ENCODE data around the gene CSPG5.
A peak's percentile ranks its signal among the peaks of the same experiment; 100 is the strongest.

Gene CSPG5

DNA sequence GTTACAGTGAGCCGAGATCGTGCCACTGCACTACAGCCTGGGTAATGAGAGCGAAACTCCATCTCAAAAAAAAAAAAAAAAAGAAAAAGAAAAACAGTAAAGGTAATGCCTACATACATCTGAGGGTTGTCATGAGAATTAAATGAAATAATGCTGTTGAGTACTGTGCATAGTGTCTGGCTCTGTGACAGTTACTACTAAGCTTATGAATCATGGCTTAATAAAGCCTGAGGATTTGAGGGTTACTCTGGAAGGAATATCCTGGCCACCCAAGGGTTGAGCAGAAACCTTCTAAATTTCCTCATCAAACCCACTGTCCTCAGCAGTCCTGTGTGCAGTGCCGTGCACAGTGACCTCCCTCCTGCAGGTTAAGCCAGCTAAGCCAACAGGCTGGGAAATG lies 38.4 kb downstream of the CSPG5 start:
- no peak for DNase-seq (ENCODE audit: low read depth in 3 of 3)

DNA sequence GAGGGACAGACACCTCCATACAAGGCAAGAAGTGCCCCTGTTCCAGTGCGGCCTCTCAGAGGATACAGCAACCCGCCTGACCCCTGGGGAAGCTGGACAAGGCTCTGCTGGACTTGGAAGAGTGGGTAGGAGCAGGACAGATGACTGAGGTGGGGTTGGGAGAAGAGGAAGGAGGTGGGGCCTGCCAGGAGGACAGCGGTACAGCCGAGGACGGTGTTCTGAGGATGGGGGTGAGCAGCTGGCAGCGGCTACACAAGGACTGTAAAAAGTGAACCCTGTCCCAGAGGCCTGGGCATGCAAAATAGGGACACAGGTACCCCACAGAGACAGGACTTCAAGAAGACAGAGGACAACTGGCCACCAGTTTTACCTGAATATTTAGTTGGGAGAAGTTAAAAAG lies 41.7 kb downstream of the CSPG5 start:
- DNase-seq (ENCODE audit: low read depth in 3 of 3), result no peak

DNA sequence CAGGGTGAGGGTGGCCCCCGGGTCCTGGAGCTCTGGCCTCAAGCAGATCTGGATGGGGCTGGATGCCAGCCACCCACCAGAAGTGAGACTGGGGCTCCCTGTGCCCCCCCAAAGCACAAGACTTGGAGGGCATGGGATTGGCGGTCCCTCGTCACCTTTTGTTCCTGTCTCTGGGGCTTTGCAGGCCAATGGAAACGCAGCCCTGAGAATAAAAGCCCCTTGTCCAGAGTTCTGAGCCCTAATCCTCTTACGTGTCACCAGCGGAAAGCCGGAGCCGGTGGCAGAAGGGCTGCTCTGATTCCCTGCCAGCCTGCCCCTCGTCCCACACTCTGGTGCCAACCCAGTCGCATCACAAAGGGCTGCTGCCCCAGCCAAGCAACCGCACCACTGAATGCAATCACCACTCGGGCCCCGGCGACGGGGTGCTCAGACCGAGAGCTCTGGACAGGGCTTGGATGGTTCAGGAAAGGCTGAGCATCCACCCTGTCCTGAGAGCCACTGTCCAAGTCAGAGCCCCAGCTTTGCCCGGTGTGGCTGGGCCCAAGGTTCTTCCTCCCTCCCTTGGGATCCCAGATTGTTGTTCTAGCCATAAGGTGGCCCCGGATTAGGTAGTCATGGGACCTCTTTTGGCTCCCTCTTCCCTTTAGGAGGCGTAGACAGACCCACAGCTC lies 42.3 kb downstream of the CSPG5 start:
- DNase-seq (ENCODE audit: low read depth in 3 of 3), result no peak

DNA sequence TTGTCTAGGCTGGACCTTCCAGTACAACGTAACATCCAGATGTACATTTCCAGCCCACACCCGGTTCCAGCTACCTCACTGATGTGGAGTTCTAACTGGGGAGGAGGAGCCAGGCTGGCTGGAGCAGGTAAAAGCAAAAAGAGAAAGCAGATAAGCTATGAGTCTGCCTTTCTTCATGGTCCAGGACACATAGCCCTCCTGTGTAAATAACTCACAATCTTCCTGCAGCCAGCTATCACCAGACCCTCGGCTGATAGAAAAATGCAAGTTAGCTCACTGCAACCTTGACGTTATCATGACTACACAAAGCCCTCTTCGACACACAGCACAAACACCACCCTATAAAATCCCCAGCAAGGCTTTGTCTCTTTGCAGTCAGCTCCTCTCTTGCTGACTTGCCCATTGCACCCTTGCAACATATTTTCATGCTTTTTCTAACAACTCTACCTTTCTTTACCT lies 44.6 kb downstream of the CSPG5 start:
- DNase-seq (ENCODE audit: low read depth in 3 of 3), result no peak

DNA sequence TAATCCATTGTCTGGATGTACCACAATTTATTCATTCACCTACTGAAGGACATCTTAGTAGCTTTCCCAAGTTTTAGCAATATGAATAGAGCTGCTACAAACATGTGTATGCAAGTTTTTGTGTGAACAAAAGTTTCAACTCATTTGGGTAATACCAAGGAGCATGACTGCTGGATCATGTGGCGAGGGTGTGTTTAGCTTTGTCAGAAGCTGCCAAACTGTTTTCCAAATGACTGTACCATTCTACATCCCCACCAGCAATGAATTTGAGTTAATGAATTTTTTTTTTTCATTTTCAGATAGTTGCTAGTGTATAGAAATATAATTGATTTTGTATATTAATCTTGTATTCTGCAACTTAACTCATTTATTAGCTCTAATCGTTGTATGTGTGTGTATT lies 45.2 kb downstream of the CSPG5 start:
- DNase-seq (ENCODE audit: low read depth in 3 of 3), result no peak

DNA sequence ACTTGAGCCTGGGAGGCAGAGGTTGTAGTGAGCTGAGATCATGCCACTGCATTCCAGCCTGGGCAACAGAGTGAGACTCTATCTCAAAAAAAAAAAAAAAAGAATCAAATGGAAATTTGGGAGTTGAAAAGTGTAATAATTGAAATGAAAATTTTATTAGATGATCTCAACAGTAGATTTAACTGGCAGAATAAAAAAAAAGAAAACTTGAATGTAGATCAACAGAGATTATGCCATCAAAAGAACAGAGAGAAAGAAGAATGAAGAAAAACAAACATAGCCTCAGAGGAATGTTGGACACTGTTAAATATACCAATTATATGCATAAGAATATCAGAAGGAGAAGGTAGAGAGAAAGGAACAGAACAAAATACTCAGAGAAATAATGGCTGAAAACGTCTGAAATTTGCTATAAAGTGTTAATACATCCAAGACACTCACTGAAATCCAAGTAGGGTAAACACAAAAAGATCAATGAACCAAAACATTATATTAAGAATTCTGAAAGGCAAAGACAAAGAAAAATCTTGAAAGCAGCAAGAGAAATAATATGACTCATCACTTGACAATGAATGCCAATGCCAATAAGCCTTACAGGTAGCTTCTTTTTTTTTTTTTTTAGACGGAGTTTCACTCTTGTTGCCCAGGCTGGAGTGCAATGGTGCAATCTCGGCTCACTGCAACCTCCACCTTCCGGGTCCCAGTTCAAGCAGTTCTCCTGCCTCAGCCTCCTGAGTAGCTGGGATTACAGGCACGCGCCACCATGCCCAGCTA lies 50.5 kb downstream of the CSPG5 start:
- DNase-seq (ENCODE audit: low read depth in 3 of 3), result no peak

DNA sequence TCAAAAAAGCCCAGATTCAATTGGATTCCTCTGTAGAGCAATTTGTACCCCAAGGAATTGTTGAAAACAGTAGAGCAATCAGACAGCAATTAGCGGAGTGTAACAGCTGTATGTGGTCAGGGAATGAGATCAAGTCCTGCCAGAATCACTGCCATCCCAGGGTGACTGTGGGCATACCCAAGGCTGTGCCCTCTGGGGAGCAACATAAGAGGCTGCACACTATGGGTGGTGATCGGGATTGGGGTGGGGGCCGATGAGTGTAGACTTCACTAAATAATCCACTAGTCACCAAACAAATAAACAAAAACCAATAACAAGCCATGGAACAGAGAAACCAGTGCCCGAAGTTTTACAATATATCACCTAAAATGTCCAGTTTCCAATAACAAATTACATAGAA lies 53.0 kb downstream of the CSPG5 start:
- no peak for DNase-seq (ENCODE audit: low read depth in 3 of 3)

DNA sequence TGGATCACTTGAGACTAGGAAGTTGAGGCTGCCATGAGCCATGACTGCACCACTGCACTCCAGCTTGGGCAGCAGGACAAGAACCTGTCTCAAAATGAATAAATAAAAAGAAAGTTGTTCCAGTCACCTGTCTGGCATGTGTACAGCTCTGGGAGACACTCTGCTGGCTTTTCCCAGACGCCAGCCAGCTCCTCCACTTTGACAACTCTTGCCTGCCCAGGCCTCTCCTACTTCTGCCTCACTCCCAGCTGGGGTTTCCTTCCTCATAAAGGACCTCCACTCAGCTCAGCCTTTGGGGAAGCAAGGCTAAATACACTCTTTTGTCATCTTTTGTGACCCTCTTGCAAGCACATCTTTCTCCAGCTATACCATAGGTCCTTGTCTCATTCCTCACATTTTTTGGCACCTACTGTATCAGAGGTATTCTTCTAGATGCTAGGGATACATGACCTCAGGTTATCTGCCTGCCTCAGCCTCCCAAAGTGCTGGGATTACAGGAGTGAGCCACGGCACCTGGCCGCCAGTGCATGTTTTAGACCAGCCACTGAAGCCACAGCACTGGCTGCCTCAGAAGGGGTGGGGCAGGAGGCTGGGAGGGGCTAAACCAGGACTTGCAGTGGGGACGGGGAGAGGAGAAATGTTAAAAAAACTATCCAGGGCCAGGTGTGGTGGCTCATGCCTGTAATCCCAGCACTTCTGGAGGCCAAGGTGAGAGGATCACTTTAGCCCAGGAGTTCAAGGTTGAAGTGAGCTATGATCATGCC lies 55.2 kb downstream of the CSPG5 start:
- no peak for DNase-seq (ENCODE audit: low read depth in 3 of 3)

DNA sequence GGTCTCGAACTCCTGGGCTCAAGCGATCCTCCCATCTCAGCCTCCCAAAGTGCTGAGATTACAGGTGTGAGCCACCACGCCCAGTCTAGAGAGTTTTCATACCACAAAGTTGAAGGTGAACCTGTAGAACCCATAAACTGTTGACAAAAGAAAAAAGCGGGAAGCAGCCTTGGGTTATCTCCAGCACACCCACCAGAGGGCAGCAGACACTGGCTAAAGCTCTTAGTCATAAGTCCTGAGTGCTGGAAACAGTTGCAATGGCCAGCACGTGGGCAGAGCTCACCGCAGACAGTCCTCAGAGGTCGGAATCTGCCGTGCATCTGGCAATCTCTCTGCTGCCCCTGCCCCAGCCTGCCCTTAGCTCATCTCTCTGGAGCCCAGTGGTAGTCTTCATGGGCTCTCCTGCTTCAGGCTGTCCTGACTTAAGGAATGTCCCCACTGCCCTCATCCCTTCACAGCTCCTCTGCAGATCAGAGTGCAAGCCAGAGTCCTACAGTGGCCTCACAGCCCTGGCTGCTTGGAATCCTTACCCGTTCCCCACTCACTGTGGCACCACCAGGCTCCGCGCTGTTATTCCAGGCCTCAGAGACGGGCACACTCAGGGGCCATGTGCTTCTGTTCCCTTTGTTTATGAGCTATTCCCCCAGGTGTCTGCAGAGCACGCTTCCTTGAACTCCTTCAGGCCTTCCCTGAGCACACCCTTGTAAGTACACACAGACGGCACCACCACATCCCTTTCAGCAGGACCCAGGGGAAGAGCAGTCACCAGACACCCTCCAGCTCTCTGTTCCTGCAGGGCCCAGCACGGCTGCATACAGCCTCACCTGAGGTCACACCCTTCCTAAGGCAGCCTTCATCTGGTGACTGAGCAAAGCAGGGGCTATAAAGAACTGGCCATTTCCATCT lies 56.3 kb downstream of the CSPG5 start:
- DNase-seq (ENCODE audit: low read depth in 3 of 3), result peak; percentile 60 to 72 (median 64)

DNA sequence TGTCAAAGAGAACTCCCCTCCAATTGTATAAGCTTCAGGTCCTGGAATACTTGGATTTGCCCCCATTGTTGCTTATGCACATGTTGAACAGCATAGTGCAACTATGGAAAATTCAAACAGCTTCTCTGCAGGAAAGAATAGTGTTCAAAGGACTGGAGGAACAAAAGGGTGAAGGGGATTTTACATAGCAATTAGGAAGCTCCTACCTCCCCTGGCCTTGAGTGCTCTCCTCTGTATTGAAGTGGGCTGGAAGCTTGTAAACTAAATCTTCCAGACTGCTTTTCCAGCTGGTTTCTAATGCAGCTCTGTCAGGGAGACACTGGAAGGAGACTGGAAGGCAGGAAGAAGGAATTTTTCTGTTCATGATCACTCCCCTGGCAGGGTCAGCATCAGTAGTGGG lies 57.9 kb downstream of the CSPG5 start:
- DNase-seq (ENCODE audit: low read depth in 3 of 3), result no peak

DNA sequence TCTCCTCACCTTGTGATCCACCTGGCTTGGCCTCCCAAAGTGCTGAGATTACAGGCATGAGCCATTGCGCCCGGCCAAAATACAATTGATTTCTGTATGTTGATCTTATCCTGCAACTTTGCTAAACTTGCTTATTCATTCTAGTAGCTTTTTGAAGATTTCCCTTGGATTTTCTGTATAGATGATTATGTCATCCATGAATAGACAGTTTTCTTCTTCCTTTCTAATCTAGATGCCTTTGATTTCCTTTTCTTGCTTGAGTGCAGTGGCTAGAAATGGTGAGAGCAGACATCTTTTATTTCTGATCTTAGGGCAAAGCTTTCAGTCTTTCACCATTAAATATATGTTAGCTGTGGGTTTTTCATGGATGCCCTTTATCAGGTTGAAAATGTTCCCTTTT lies 60.7 kb downstream of the CSPG5 start:
- DNase-seq (ENCODE audit: low read depth in 3 of 3), result no peak

DNA sequence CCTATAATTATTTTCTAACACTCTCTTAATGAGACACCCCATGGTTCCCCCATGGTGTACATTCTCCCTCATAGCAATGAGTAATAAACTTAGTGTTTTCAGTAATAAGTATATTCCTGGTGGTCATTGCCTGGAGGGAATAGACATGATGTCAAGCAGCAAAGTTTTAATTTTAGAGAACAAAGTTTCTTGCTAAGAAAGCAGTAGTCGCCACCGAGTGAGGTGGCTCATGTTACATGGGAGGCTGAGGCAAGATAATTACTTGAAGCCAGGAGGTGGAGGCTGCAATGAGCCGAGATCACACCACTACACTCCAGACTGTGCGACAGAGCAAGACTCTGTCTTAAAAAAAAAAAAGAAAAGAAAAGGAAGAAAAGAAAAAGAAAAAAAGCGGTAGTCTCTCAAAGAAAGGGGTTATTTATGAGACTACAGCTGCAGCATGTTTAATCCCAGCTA lies 62.8 kb downstream of the CSPG5 start:
- DNase-seq (ENCODE audit: low read depth in 3 of 3), result no peak

DNA sequence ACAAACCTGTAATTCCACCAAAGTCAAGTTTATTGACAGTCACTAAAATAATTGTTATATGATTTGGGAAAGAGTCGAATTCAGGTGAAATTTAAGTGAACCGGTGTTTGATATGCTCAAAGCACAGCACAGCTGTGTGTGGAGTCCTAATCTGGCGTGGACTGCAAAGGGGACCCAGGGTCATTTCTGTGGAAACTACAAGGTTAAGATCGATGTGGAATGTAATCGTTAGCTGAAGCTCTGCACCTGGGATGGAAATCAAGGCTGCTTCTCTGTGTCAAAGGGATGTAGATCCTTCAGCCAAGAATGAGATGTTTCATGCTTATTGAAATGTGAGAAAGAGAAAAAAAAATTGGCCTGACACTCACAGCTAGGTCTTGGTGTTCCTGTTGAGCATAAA lies 63.6 kb downstream of the CSPG5 start:
- DNase-seq (ENCODE audit: low read depth in 3 of 3), result no peak

DNA sequence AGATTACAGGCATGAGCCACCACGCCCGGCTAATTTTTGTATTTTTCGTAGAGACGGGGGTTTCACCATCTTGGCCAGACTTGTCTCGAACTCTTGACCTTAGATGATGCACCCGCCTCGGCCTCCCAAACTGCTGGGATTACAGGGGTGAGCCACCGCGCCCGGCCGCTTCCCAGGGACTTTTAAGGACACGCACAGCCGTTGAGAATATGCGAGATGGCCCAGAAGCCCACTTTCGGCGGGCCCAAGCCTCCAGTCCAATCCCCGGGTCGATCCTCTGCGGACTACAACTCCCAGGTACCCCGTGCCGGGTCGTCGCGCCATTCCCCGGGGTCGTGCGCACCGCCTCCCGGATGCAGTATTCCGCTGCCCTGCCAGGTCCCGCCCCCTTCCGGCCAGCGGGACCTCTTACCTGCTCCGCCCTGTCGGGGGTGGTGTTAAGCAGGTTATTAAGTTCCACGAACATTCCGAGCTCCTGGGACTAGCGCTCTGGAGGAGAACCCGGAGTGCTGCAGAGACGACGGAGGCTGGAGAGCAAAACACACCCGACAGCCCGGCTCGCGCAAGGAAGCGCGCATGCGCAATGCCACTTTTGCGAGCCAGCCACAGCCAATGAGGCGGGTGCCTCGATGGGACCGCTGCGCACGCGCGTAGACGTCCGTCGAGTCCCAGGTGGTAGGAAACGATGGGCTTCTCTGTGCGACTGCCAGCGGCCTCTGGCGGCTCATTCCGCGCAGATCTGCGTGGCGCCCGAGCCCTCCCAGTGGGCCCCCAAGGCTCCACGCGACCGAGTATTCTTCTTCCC lies 65.3 kb downstream of the CSPG5 start, which contains the start of gene ELP6:
Gene ELP6 (minus strand): TSS at position 588 of the 805 bp plus-strand sequence. CDS start 122 bp downstream, at position 466.
- DNase-seq (ENCODE audit: low read depth in 3 of 3), result peak; percentile 95 to 96 (median 96)

DNA sequence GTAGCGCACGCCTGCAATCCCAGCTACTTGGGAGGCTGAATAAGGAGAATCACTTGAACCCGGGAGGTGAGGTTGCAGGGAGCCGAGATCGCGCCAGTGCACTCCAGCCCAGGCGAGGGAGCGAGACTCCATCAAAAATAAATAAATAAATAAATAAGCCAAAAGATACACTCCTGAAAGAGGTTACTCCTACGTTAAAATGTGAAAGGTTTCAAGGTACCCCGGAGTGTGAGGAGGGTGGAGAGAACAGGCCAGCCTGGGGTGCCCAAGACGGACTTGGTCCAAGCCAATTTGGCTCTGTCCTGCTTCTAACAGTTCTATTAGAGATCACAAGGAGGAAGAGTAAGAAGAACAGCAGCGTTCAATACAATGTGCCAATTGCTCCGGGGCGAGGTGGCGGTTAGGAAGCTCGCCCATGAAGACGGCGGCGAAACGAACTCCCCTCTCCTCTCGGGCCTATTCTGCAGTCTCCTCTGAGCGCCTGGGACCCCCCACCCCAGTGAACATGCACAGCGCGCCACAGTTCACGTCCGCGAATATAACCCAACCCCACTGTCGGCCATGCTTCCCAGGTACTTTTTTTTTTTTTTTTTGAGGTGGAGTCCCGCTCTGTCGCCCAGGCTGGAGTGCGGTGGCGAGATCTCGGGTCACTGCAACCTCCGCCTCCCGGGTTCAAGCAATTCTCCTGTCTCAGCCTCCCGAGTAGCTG lies 66.1 kb downstream of the CSPG5 start:
- DNase-seq (ENCODE audit: low read depth in 3 of 3), result peak in 1 of 3 donors; percentile 10
